Inferior parietal cortex (tissue), 1 donor: ENCODE results near the gene TRPV4.
"Not testable (repeated sequence)": the region's sequence is repeated elsewhere in the genome, so short reads cannot be mapped to it uniquely, and the experiment has no call there.

Experiments used
- DNase-seq: peaks from one replicate; pipeline ENCODE4 v3.0.0-alpha.2; 2016; ENCODE audit errors: extremely low spot score

The TRPV4 gene

DNA sequence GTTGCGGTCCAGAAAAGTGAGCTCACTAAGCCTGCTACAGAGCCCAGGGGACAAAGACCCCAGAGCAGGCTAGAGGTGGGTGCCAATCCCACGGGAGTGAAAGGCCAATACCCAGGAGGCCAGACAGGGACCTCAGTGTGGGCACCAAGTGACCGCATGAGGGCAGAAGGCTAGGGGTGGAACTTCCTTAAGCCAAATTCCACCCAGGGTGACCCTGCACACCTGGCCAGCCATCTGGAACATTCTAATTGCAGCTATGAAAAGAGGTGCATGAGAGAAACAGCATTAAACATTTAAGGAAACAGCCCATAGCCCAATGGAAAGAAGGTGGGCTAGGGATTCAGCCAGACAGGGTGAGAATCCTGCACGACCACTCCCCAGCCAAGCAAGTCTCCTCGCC, 27.8 kb upstream of the TRPV4 start:
- DNase-seq, result no peak

DNA sequence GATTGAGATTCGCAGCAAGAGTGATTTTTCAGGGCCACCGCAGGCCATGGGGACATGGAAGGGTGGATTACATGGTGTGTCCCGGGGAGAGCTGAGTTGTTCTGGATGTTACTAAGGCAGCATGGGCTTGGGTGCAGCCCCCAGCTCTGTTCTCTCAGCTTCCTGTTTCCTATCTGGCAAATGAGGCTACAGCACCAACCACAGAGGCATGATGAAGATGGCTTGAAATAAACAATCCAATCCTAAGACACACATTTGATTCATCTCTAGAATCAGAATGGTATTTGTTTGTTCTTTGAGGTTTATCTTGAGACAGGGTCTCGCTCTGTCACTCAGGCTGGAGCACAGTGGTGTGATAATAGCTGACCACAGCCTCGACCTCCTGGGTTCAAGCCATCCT, 25.6 kb upstream of the TRPV4 start:
- DNase-seq, result no peak

DNA sequence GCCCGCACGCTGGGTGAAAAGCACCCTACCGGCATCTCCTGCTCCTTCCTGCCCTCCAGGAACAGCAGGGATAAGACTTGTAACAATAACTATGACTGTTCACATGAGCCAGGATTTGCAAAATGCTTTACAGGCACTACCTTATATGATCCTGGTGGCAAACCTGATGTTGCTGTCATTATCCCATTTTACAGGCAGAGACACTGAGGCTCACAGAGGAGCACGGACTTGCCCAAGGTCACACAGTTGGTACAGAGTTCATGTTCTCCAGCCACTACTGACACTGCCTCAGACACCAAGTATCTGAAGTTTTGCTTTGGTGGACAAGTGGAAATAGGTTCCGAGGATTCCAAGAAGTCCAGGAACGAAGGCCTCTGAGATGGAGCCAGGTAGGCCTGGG, 24.5 kb upstream of the TRPV4 start:
- DNase-seq, result no peak

DNA sequence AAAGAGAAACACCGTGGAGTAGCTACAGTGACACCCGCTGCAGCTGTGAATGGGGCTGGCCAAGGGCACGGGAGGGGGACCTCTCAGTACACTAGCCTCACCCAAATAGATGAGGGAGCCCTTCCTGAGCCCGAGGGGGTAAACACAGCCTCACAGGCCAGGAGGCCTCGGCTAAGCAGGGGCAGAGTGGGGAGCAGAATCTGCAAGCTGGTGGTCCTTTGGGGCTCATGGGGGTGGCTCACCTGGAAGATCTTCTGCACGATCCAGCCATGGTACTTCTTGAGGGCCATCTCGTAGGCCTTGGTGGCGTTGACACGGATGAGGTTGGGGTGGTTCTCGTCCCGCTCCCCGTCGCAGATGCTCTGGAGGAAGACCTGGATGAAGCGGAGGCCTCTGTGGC, 22.2 kb upstream of the TRPV4 start:
- DNase-seq, result no peak

DNA sequence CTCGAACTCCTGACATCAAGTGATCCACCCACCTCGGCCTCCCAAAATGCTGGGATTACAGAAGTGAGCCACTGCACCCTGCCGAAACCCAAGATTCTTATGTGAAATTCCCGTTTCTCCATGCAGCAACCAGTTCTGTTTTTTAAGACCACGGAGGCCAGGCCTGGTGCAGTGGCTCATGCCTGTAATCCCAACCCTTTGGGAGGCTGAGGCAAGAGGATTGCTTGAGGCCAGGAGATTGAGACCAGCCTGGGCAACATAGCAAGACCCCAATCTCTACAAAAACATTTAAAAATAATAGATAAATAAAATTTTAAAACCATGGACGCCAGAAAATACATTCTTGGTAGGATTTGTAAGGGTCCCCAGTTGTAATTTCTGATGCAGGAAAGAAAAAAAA, 17.3 kb upstream of the TRPV4 start:
- not testable (repeated sequence) for DNase-seq

DNA sequence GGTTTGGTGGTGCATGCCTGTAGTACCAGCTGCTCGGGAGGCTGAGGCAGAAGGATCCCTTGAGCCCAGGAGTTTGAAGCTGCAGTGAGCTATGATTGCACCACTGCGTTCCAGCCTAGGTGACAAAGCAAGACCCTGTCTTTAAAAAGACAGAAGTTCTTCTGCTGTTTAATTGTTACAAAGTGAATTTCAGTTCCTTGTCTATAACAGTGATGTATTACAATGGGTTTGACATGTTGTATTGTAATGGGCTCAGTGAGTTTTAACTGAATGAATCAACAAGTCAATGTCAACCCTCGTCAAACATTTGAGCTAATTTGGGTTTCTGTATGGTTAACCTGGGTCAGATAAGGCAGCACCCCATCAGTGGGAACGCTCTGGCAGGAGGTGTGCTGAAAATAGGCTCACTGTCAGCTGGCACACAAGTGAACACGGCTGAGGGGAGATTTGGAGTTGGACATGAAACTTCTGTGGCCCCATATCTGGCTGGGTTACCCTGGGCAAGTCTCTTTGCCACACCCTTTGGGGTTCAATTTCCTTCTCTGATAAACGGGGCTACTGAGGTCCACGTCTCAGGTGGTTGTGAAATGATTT, 14.0 kb upstream of the TRPV4 start:
- no peak for DNase-seq

DNA sequence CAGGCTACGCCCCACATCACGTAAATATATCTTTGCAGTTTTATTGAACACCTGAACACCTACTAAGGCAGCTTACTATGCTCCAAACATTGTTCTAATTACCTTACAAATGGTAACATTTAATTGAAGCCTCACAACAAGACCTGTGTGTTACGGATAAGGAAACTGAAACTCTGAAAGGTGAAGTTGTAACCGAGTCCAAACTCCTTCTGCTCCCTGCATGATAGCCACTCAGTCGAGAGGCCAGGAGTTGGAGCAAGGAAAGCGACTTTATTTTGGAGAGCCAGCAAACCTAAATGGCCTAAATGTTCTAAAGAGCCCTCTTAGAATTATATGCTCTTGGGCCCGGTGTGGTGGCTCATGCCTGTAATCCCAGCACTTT, 12.6 kb upstream of the TRPV4 start:
- no peak for DNase-seq

DNA sequence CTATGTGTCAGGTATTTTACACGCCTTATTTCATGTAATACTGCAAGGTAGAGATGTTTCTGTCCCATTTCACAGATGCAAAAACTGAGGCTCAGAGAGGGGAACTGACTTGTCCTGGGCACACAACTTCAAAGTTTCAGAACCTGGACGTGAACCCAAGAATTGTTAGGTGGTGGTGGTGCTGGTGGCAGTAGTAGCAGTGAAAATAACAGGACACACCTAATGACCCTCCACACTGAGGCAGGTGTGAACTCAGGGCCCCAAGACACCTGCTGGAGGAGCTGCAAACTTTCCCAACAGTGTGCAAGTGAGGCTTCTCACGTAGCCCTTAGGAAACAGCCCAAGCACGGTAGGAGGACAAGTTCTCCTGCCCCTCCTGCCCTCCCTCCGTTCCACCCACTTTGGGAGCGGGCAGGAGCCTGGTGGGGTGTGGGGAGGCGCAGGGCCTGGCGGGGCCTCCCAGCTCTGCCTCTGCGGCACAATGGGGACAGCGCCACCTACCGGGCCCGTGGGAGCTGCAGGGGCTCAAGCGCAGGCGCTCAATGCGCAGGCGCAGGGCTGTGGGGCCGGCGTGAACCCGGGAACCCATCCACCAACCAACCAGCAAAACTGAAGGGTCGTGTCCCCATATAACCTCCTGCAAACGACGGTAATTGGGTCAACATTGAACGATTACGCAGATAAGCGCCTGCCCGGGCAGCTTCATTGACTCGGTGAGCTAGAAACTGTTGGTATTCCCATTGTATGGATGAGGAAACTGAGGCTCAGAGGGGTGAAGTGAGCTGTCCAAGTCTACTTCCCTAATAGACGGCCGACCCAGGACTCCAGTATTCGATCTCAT, 12.0 kb upstream of the TRPV4 start:
- DNase-seq, result peak; percentile 83

DNA sequence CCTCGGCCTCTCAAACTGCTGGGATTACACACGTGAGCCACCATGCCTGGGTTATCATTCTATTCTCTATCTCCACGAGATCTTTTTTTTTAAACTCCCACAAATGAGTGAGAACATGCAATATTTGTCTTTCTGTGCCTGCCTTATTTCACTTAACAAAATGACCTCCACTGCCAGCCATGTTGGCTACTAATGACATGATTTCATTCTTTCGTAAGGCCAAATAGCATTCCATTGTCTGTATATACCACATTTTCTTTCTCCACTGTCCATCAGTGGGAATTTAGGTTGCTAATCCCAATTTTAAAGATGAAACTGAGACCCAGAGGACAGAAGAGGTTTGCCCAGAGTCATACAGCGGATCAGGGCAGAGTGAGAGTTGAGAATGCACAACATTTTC, 10.9 kb upstream of the TRPV4 start:
- DNase-seq, result no peak

DNA sequence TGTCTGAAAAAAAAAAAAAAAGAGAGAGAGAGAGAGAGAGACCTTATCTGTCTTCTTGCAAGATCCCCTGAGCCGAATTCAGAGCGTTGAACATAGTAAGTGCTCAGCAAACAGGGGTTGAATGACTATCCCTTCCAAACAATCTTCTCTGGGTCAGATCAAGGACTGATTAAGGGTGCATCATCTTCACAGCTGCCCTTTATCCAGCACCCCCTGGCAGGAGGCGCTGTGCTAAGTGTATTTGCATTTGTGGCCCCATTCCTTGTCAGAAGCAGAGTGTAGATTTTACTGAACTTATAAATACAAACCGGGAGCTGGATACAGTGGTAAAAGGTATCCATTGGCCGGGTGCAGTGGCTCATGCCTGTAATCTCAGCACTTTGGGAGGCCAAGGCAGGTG, 8.8 kb upstream of the TRPV4 start:
- no peak for DNase-seq

DNA sequence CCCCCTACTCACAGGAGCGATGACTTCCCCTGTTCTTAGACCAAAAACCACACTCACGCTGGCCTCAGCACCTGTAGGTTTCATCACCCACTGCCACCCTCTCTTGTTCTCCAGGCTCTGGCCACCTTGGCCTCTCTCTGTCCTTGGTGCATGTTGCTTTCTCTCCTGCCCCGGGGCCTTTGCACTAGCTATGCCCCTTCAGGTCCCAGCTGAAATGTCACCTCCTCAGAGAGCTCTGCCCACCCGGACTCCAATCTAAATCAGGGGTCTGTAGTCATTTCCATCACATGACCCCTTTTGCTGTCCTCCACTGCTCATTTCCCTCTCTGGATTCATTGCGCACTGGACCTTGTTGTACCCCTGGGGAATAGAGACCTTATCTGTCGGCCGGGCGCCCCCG, 8.2 kb upstream of the TRPV4 start:
- DNase-seq, result no peak

DNA sequence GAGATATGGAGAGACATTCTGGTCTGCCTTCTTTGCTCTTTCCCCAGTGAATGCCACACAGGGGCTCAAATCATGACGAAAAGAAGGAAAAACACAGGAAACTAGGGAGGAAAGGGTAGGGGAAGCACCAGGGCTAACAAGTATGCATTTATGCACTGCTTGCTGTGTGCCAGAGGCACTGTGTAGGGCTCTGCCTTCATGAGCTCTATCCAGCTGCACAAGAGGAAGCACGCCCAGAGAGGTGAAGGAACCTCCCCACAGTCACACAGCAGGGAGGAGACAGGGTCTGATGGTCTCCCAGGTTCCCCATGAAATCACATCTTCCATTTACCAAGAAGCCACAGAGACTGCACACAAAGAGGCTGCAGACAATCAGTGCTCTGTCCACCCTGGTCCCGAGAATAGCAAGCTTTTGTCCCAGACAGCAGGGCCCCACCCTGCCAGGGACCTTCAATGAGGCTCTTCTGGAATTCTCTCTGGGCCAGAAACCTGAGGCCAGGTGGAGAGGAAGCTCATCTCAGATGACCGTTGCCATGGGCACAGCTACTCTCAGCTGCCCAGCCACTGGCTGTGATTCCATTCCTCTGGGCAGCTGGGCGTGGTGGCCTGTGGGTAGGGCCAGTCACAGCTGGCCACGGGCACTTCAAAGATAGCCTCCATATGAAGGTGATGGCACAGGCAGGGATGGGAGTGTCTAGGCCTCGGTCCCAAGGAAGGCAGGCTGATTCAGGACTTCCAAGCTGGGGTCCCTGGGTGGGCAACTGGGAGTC, 7.3 kb upstream of the TRPV4 start:
- no peak for DNase-seq

DNA sequence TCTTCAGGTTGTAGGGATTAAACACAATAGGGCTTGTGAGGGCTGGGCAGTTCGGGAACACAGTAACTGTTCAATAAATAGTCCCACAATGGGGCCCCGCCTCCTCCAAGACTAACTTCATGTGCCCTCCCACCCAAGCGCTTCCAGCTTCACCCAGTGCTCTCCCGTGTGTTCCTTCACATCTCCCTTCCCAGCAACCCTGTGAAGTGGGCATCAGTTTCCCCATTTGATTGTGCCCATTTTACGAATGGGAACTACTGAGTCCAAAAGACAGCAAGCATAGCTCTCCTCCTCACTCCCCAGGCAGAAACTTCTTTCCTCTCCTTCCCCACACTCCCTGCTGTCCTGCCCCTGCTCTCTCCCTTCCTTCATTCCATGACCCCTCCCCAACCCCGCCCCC, 6.2 kb upstream of the TRPV4 start:
- DNase-seq, result no peak

DNA sequence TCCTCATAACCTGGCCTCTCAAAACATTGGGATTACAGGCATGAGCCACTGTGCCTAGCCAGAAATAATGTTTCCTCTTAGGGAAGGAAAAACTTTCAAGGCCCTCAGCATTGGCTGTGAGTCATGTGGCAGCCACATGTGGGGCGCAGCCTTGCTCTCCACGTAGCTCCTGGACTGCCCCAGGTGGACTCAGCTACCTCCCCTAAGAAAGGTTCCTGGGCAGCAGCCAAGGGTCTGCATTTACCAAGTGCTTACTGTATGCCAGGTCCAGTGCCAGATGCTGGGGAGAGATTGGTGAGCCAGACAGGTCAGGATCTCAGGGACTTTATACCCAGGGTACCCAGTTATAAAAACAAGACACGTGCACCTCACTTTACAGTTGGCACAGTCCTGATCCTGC, 3.7 kb upstream of the TRPV4 start:
- DNase-seq, result no peak

DNA sequence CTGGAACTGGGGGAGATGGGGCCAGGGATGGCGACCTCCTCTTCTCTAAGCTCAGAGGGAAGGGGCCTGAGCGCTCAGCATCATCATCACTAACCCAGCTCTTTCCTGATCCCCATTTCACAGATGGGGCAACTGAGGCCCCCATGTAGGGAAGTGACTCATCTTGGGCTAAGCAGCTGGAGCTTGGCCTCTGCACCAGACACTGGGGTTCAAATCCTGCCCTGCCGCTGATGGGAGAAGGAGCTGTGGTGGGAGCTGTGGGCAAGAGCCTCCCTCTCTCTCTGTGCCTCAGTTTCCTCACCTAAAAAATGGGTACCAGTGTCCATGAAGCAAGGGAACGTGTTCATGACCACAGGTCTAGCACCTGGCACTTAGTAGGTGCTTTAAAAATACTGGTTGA, 2.6 kb upstream of the TRPV4 start:
- DNase-seq, result no peak

DNA sequence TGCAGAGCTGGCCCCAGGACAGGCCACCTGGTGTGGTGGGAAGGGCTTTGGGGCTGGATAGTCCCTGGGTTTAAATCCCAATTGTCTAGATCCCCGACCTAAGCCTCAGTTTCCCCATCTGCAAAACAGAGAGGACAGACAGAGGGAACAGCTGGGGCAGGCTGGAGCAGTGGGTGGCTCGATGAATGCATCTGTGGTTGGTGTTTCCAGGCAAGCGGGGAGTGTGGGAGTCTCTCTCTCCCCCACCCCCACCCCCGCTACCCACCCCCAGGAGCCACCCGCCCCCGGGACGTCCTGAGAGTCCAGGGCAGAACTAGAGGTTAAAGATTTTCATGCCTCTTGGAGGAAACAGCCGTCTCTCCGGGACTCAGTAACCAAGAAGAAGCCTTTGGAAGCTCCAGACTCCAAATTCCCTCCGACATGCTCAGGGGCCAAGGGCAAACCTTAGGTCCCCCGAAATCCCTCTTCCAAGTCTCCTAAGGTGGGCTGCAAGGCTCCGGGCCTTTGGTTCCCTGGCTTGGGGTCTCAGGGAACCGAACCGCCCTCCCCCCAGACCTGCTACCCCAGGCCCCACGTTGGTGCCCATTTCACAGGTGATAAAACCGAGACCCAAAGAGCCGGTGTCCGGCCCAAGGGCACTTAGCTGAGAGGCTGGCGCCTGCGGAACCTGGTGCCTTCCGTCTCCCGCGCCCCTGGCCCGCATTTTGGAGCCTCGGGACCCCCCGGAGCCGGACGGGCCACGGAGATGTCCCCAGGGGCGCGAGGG, 474 bp downstream of the TRPV4 start:
- DNase-seq, result no peak

DNA sequence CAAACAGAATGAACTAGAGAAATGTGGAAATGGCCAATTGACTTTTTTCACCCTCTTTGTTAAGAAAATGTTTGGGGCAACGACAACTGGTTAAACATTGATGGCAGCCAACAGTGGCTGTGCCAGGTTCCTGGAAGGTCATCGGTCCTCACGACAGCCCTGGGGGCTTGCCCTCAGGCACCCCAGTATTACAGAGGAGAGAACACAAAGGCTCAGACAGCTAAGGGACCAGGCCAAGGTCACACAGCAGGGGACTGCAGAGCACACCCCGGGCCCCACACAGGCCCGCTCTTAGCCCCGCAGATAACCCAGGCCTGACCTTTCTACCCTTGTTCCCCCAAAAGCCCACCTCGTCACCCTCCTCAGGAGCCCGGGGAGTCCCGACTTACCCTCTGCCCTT, 1.3 kb downstream of the TRPV4 start:
- no peak for DNase-seq

DNA sequence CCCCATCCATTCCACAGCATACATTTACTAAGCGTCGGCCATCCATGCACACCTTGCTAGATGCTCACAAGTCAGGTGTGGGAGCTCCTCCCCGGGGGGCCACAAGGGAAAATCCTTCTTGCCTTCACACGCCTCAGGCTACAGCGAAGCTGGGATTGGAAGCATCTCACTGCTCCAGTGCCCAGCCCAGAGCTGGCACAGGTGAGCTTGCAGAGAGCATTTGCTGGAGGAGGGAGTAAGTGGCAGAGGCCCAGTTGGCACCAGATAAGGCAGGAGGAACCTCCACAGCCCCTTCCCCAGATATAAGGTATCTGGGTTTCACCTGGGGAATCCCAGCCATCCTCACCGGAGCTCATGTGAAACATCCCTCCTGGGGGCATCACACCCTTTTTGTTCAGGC, 1.8 kb downstream of the TRPV4 start:
- no peak for DNase-seq

DNA sequence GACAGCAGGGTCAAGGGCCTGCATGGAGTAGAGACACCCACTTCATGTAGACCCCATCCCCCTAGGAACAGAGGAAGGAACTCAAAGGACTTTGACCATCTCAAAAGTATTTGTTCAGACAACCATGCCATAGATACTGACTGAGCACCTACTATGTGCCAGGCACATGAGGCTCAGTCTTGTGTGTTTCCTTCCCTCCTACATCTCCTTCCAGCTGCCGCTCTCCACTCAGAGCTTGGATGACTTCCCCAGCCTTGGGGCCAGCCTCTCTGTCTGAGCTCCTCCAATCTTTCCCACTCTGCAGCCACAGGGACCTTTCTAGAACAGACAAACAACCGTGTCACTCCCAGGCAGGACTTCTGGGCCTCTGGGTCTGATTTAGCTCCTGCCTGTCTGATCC, 2.5 kb downstream of the TRPV4 start:
- no peak for DNase-seq

DNA sequence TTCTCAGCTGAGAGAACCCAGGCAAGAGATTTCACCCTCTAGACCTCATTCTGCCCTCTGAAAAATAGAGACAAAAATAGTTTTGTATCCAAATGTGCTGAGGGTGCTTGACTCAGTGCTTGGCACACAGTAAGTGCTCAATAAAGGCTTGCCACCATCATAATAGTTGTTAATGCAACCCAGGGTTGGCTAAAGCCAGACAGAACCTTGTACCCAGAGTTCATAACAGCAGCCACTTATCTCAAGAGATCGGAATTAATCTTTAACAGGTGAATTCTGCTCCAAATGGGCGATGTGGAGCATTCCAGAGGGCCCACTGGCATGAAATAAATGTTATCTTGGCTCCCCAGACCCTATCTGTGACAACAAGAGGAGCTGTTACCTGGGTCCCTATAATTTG, 2.9 kb downstream of the TRPV4 start:
- no peak for DNase-seq

DNA sequence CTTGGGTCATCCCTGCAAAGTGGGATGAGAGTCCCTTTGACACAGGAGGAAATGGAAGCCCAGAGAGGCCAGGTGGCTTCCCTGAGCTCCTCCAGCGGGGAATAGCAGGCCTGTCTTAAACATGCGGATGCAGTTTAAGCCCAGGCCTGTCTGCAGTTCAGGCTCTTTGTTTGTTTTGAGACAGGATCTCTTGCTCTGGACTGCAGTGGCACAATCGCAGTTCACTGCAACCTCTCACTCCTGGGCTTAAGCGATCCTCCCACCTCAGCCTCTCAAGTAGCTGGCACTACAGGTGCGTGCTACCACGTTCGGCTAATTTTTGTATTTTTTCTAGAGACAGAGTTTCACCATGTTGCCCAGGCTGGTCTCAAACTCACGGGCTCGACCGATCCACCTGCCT, 3.5 kb downstream of the TRPV4 start:
- DNase-seq, result no peak

DNA sequence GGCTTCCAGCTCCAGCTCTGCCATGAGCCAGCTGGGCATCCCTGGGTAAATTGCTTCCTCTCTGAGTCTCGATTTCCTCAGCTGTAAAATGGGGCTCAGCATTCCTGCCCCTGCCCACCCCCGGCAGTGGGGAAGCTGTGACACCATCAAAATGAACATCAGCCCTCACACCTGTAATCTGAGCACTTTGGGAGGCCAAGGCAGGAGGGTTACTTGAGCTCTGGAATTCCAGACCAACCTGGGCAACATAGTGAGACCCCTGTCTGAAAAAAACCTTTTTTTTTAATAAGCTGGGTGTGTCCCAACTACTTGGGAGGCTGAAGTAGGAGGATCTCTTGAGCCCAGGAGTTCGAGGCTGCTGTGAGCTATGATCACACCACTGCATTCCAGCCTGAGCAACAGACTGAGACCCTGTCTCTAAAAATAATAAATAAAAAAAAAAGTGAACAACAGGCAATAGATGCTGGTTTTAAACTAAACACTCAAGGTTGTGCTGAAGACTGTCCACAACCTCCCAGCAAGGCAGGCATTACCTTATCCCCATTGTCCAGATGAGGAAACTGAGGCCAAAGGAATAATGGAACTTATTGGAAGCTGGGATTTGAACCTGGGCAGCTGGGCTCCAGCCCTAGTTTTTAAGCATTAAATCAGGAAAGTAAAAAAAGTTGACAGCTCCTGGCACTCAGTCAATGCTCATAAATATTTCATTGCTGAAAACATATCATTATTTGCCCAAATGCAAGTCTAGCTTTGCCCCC, 4.3 kb downstream of the TRPV4 start:
- DNase-seq, result no peak
